Pancreas (tissue), 10 donors: ENCODE data around the gene HLA-F. TPM values are rescaled to one million over a fixed set of nuclear protein-coding genes. Genes with fewer than 3 reads are reported as not detected.

Experiments
- ATAC-seq, 4 donors: fragments of 200-7000 bp; cut with Tn5 transposase; one replicate each; pipeline versions ENCODE4 v1.8.0 to v1.9.1; 2020; ENCODE audit warnings: mild to moderate bottlenecking in 4 of 4, moderate library complexity in 4 of 4
- DNase-seq, 6 donors: peaks; one replicate each; pipeline ENCODE4 v3.0.0-alpha.2; 2020
- FAIRE-seq: peaks from 2 replicates; lab custom pipeline; 2012; peaks lifted over from hg19 to GRCh38; lab: Jason Lieb, UNC
- H3K27ac ChIP-seq, 4 donors: fragments of 200-600 bp; sonication (generic); 1 replicate in 3 of 4; 2 replicates in 1 of 4; pipeline versions ENCODE4 v1.5.0 to v1.8.0; 2020
- H3K27me3 ChIP-seq, 4 donors: fragments of 200-600 bp; one replicate each; pipeline ENCODE4 v1.8.0; 2021
- H3K36me3 ChIP-seq, 3 donors: fragments of 200-600 bp; sonication (generic) in 1 of 3; one replicate each; pipeline versions ENCODE4 v1.5.0 to v1.8.0; 2020 to 2021
- H3K4me1 ChIP-seq, 3 donors: fragments of 200-600 bp; one replicate each; pipeline ENCODE4 v1.8.0; 2021
- H3K4me3 ChIP-seq, 4 donors: fragments of 200-600 bp; sonication (generic) in 2 of 4; one replicate each; pipeline versions ENCODE4 v1.5.0 to v1.8.0; 2020 to 2021
- H3K9me3 ChIP-seq, 4 donors: fragments of 200-600 bp; one replicate each; pipeline ENCODE4 v1.8.0; 2021
- CTCF ChIP-seq, 4 donors: fragments of 200-600 bp; sonication (generic) in 3 of 4; IDR thresholded peaks; one replicate each; pipeline versions ENCODE4 v1.5.0 to v1.8.0; 2021; ENCODE audit warnings: antibody characterized with exemption in 4 of 4
- WGBS, 2 donors: extraction: QIAGEN DNeasy Blood & Tissue Kit; methylation state at CpG; one replicate each; pipeline ENCODE4 v1.1.7; 2013; 5-methylcytosine and 5-hydroxymethylcytosine counted together
- intact Hi-C, 3 donors: fragments of 100-400 bp; cut with DNase I; formaldehyde crosslinking; loops; one replicate each; pipeline versions ENCODE4 v1.11.1 to v1.14.2; 2022
- polyA plus RNA-seq, 2 donors: library from polyadenylated mRNA; stranded (reverse); fragments of 200-250 nt; gene quantifications; one replicate each; pipeline ENCODE4 v1.2.3, GENCODE V29; 2013
- total RNA-seq, 6 donors: library from RNA; stranded (reverse); fragmentation: NEBNext Ultra II Directional in 4 of 6; extraction: Animal tissue kit (Norgen Biotek cat#: 25700) in 4 of 6; gene quantifications; one replicate each; pipeline versions ENCODE4 v1.2.1 to v1.2.4, GENCODE V29; 2021 to 2023
- donor health status: healthy with polysubstance abuse.
- donor health status: DM: no; HTN: no; CAD: no; lungs with moderate emphysema.
- donor health status: DM: no; HTN: no; CAD: no.
- donor health status: control.
- donor health status: control.
- donor health status: Bipolar disorder and iron deficiency.
- donor health status: DM: yes; HTN: yes; CAD: no.
- donor health status: DM: no; HTN: no; CAD: no.
- donor health status: DM: no; HTN: no; CAD: no.
- donor health status: DM: yes; HTN: yes; CAD: no.

HLA-F gene
- total and polyA plus RNA-seq, 8 donors, result 6.1 to 72.6 (median 16.0) TPM

- intact Hi-C loops, result no loop called here
- Histone ChIP-seq H3K36me3 (no peaks in the 10 kb centered on the region), H3K9me3 (no peaks in the 10 kb centered on the region), H3K4me3 (no peak overlapping the region), H3K27ac (no peak overlapping the region), H3K4me1 (no peaks in the 10 kb centered on the region), H3K27me3 (no peaks in the 10 kb centered on the region)
- no peak for TF ChIP-seq CTCF (IDR thresholded peaks at IDR 0.05)
- FAIRE-seq, result no peak
- ATAC-seq, result no peak
- no peak for DNase-seq
- 74 to 80% methylated on average over 13 of the region's 13 CpGs for WGBS, 2 donors
These were observed 43.3 kb upstream of the HLA-F start for GRCh38 chr6:29679962-29680361.

GRCh38 chr6:29680416-29680815 lies 42.8 kb upstream of the HLA-F start:
- WGBS, 2 donors, result 51 to 84% methylated on average over 24 of the region's 24 CpGs
- FAIRE-seq, result no peak

GRCh38 chr6:29680904-29681303 lies 42.3 kb upstream of the HLA-F start, which contains the start of gene ZFP57:
Gene ZFP57, minus strand, starts transcription at chr6:29681152. Its CDS starts 4,149 bp downstream, at chr6:29677003.
- DNase-seq (no peak), FAIRE-seq (no peak), ATAC-seq (no peak)
- no peak for TF ChIP-seq CTCF (IDR thresholded peaks at IDR 0.05)
- WGBS, 2 donors, result 42 to 70% methylated on average over 29 to 31 of the region's 31 CpGs
- H3K9me3 ChIP-seq, result no peaks in the 10 kb centered on the region
- H3K27ac ChIP-seq, result no peak within 1 kb of the TSS
- peaks cover 0 to 3% (median 0%) of the 10 kb centered on the region in 4 donors for H3K27me3 ChIP-seq
- no peaks in the 10 kb centered on the region for H3K4me1 ChIP-seq
- H3K4me3 ChIP-seq, result no peak within 1 kb of the TSS
- H3K36me3 ChIP-seq, result no peaks in the 10 kb centered on the region
- intact Hi-C loops, result no loop called here

More at GRCh38 chr6:29680416-29680815, 42.8 kb upstream of the HLA-F start:
- Histone ChIP-seq H3K36me3 (no peaks in the 10 kb centered on the region), H3K27ac (no peak overlapping the region), H3K4me3 (no peak overlapping the region), H3K9me3 (no peaks in the 10 kb centered on the region), H3K4me1 (no peaks in the 10 kb centered on the region), H3K27me3 (peaks cover 0 to 3% (median 0%) of the 10 kb centered on the region in 4 donors)
- intact Hi-C loops, result no loop called here
- DNase-seq (no peak), ATAC-seq (no peak)
- no peak for TF ChIP-seq CTCF (IDR thresholded peaks at IDR 0.05)

GRCh38 chr6:29681811-29682210 lies 41.4 kb upstream of the HLA-F start:
- Histone ChIP-seq H3K36me3 (no peaks in the 10 kb centered on the region), H3K4me1 (no peaks in the 10 kb centered on the region), H3K27ac (no peak overlapping the region), H3K27me3 (peaks cover 0 to 3% (median 0%) of the 10 kb centered on the region in 4 donors), H3K4me3 (no peak overlapping the region), H3K9me3 (no peaks in the 10 kb centered on the region)
- WGBS, 2 donors, result 82 to 85% methylated on average over 8 of the region's 8 CpGs
- DNase-seq (no peak), ATAC-seq (no peak), FAIRE-seq (no peak)
- intact Hi-C loops, result no loop called here
- no peak for TF ChIP-seq CTCF (IDR thresholded peaks at IDR 0.05)

GRCh38 chr6:29685718-29686326 lies 37.4 kb upstream of the HLA-F start:
- Histone ChIP-seq H3K4me1 (no peaks in the 10 kb centered on the region), H3K9me3 (no peaks in the 10 kb centered on the region), H3K27me3 (peaks cover 0 to 3% (median 0%) of the 10 kb centered on the region in 4 donors), H3K4me3 (no peak overlapping the region), H3K36me3 (no peaks in the 10 kb centered on the region), H3K27ac (no peak overlapping the region)
- FAIRE-seq, result no peak
- 49 to 53% methylated on average over 15 of the region's 15 CpGs for WGBS, 2 donors
- ATAC-seq, result no peak
- intact Hi-C loops, result no loop called here
- no peak for DNase-seq
- no peak for TF ChIP-seq CTCF (IDR thresholded peaks at IDR 0.05)
